SHP77 treated with DMSO at 0.1 percent for 48 hours (cell line): Measurements from ENCODE around the gene PAN2.
"Not testable (repeated sequence)": the region's sequence is repeated elsewhere in the genome, so short reads cannot be mapped to it uniquely, and the experiment has no call there.

Experiments used
- DNase-seq: peaks from one replicate; lab custom pipeline; 2025; lab: John Stamatoyannopoulos, UW

PAN2 gene

GRCh38 chr12:56346675-56347074, 12.9 kb upstream of the PAN2 start:
- DNase-seq, result no peak

GRCh38 chr12:56342290-56342689, 8.5 kb upstream of the PAN2 start:
- not testable (repeated sequence) for DNase-seq

- no peak for DNase-seq
Measured at GRCh38 chr12:56341616-56342015, 7.8 kb upstream of the PAN2 start.

GRCh38 chr12:56339158-56339422, 5.3 kb upstream of the PAN2 start:
- no peak for DNase-seq

- no peak for DNase-seq
Measured at GRCh38 chr12:56338308-56339157, 4.7 kb upstream of the PAN2 start, which contains the start of gene IL23A. Gene IL23A, plus strand, starts transcription at chr12:56338884. Its CDS starts 161 bp downstream, at chr12:56339045.

GRCh38 chr12:56337753-56338251, 4.0 kb upstream of the PAN2 start:
- no peak for DNase-seq

- DNase-seq, result no peak
Measured at GRCh38 chr12:56336361-56337167, 2.8 kb upstream of the PAN2 start.

- DNase-seq, result not testable (repeated sequence)
Measured at GRCh38 chr12:56335527-56335926, 1.7 kb upstream of the PAN2 start.

- no peak for DNase-seq
Measured at GRCh38 chr12:56334490-56334793, 642 bp upstream of the PAN2 start.

GRCh38 chr12:56333197-56333678, 562 bp downstream of the PAN2 start:
- no peak for DNase-seq

- DNase-seq, result no peak
Measured at GRCh38 chr12:56332512-56333196, 1.1 kb downstream of the PAN2 start.

- no peak for DNase-seq
Measured at GRCh38 chr12:56330936-56331490, 2.8 kb downstream of the PAN2 start.

- DNase-seq, result no peak
Measured at GRCh38 chr12:56326533-56326932, 7.3 kb downstream of the PAN2 start.

GRCh38 chr12:56326126-56326525, 7.7 kb downstream of the PAN2 start:
- no peak for DNase-seq

- no peak for DNase-seq
Measured at GRCh38 chr12:56324206-56324605, 9.6 kb downstream of the PAN2 start.

GRCh38 chr12:56321610-56322009, 12.2 kb downstream of the PAN2 start:
- not testable (repeated sequence) for DNase-seq

- no peak for DNase-seq
Measured at GRCh38 chr12:56321027-56321426, 12.8 kb downstream of the PAN2 start.

GRCh38 chr12:56317675-56318074, 16.1 kb downstream of the PAN2 start:
- no peak for DNase-seq

GRCh38 chr12:56315622-56316473, 18.0 kb downstream of the PAN2 start, which contains the start of gene CNPY2:
Gene CNPY2, minus strand, starts transcription at chr12:56315988. Its CDS starts 771 bp downstream, at chr12:56315217.
- DNase-seq, result peak; percentile 98

GRCh38 chr12:56315249-56315621, 18.6 kb downstream of the PAN2 start:
- DNase-seq, result no peak

- DNase-seq, result no peak
Measured at GRCh38 chr12:56311003-56311402, 22.8 kb downstream of the PAN2 start.
